HepG2 (cell line): ENCODE data around the gene POLR1H. TPM values are rescaled to one million over a fixed set of nuclear protein-coding genes. Genes with fewer than 3 reads are reported as not detected.
A peak's percentile ranks its signal among the peaks of the same experiment; 100 is the strongest.

Source experiments
- ATF3 ChIP-seq: sonication (generic); formaldehyde crosslinking; IDR thresholded peaks from 2 replicates; pipeline ENCODE4 v1.4.0; 2020; ENCODE audit warnings: missing genetic modification reagents
- EED ChIP-seq: sonication (generic); formaldehyde crosslinking; IDR thresholded peaks from 2 replicates; pipeline ENCODE4 v1.5.0; 2020; ENCODE audit warnings: mild to moderate bottlenecking, missing genetic modification reagents
- ELF3 ChIP-seq: IDR thresholded peaks from 2 replicates; pipeline ENCODE4 v1.6.1; 2016; ENCODE audit warnings: missing genetic modification reagents, missing compliant biosample characterization
- ELF4 ChIP-seq: sonication (generic); formaldehyde crosslinking; IDR thresholded peaks from 2 replicates; pipeline ENCODE4 v1.5.0; 2020; ENCODE audit warnings: missing genetic modification reagents, mild to moderate bottlenecking, moderate library complexity, borderline replicate concordance
- ETV6 ChIP-seq: sonication (generic); formaldehyde crosslinking; conservative IDR thresholded peaks from 2 replicates; pipeline ENCODE4 v1.4.0; 2020; ENCODE audit warnings: missing genetic modification reagents
- HBP1 ChIP-seq: IDR thresholded peaks from 2 replicates; pipeline ENCODE4 v1.6.1; 2016; ENCODE audit warnings: low read depth, control low read depth
- MAF1 ChIP-seq: sonication (generic); formaldehyde crosslinking; IDR thresholded peaks from 2 replicates; pipeline ENCODE4 v1.5.0; 2020; ENCODE audit warnings: missing genetic modification reagents, borderline replicate concordance
- MED1 ChIP-seq: sonication (generic); formaldehyde crosslinking; IDR thresholded peaks from 2 replicates; pipeline ENCODE4 v1.4.0; 2020; ENCODE audit warnings: missing genetic modification reagents
- MTERF4 ChIP-seq: sonication (generic); formaldehyde crosslinking; IDR thresholded peaks from 2 replicates; pipeline ENCODE4 v1.8.0; 2023; ENCODE audit warnings: mild to moderate bottlenecking, missing genetic modification reagents
- PAX8 ChIP-seq: sonication (generic); formaldehyde crosslinking; IDR thresholded peaks from 2 replicates; pipeline ENCODE4 v1.8.0; 2022; ENCODE audit warnings: mild to moderate bottlenecking, missing genetic modification reagents, borderline replicate concordance
- RAD51 ChIP-seq: fragments of 450-650 bp; IDR thresholded peaks from 2 replicates; pipeline ENCODE4 v1.6.1; 2016; ENCODE audit warnings: borderline replicate concordance
- SMARCE1 ChIP-seq: fragments of 450-650 bp; IDR thresholded peaks from 2 replicates; pipeline ENCODE4 v1.6.1; 2017; ENCODE audit warnings: borderline replicate concordance
- SMC3 ChIP-seq: IDR thresholded peaks from 2 replicates; pipeline ENCODE4 v1.6.1; 2011; ENCODE audit warnings: low read length, improper control_type of control experiment
- SRSF1 ChIP-seq: fragments of 200-400 bp; formaldehyde crosslinking; optimal IDR thresholded peaks from 2 replicates; pipeline ENCODE3; 2017; ENCODE audit warnings: mild to moderate bottlenecking, low read depth, low read length, moderate library complexity
- TBL1XR1 ChIP-seq: fragments of 150-350 bp; IDR thresholded peaks from 2 replicates; pipeline ENCODE4 v1.6.1; 2014; ENCODE audit warnings: borderline replicate concordance, low read length; ENCODE audit not compliant: partially characterized antibody
- ZNF121 ChIP-seq: sonication (generic); formaldehyde crosslinking; IDR thresholded peaks from 2 replicates; pipeline ENCODE4 v1.5.0; 2020; ENCODE audit warnings: mild to moderate bottlenecking, missing genetic modification reagents
- ZNF274 ChIP-seq: sonication (generic); formaldehyde crosslinking; IDR thresholded peaks from 2 replicates; pipeline ENCODE4 v1.5.1; 2020; ENCODE audit warnings: mild to moderate bottlenecking, missing genetic modification reagents
- ZNF549 ChIP-seq: sonication (generic); formaldehyde crosslinking; IDR thresholded peaks from 2 replicates; pipeline ENCODE4 v1.5.0; 2020; ENCODE audit warnings: missing genetic modification reagents
- ZNF567 ChIP-seq: sonication (generic); formaldehyde crosslinking; IDR thresholded peaks from 2 replicates; pipeline ENCODE4 v1.8.1; 2023; ENCODE audit warnings: mild to moderate bottlenecking, missing genetic modification reagents, borderline replicate concordance
- ZNF580 ChIP-seq: IDR thresholded peaks from 2 replicates; pipeline ENCODE4 v1.6.1; 2016; ENCODE audit warnings: low read depth, borderline replicate concordance
- ZNF609 ChIP-seq: sonication (generic); formaldehyde crosslinking; IDR thresholded peaks from 2 replicates; pipeline ENCODE4 v1.4.0; 2020; ENCODE audit warnings: mild to moderate bottlenecking, missing genetic modification reagents, borderline replicate concordance
- ZSCAN12 ChIP-seq: sonication (generic); formaldehyde crosslinking; IDR thresholded peaks from 2 replicates; pipeline ENCODE4 v1.9.0; 2021; ENCODE audit warnings: mild to moderate bottlenecking, missing genetic modification reagents
- polyA plus RNA-seq, 8 experiments: library from polyadenylated mRNA; depleted of rRNA in 3 of 8; stranded (reverse) in 7 of 8; unstranded in 1 of 8; fragments of >200 nt; fragmentation: Illumina TruSeq in 4 of 8; extraction: Trizol in 4 of 8; gene quantifications; 2 replicates each; pipeline versions ENCODE4 v1.2.1 to v1.2.3, GENCODE V29; 2011 to 2016; ENCODE audit warnings: low read depth in 4 of 8, missing spikeins in 1 of 8, mixed read lengths in 1 of 8; ENCODE audit not compliant: insufficient read depth in 1 of 8
- total RNA-seq, 5 experiments: library from RNA; depleted of rRNA; stranded (reverse); fragments of >200 nt; fragmentation: Illumina TruSeq; extraction: Trizol; gene quantifications; 2 replicates each; pipeline ENCODE4 v1.2.3, GENCODE V29; 2016; ENCODE audit warnings: low read depth in 1 of 5

The POLR1H gene
- total and polyA plus RNA-seq, 2 of the 13 experiments (the other 11 are each of a cell fraction or from before 2014, with no cell fraction given): 61.4 to 79.8 TPM

GRCh38 chr6:30075790-30076732 lies 15.0 kb downstream of the POLR1H start (continued):
- TF ChIP-seq ZNF121 (no peak; the same call in 1 of the 2 replicates), TBL1XR1 (no peak), ELF4 (CRISPR knock-in tag) (no peak), SRSF1 (peak; percentile 38), PAX8 (CRISPR knock-in tag) (no peak), ETV6 (CRISPR knock-in tag) (0 out of 2 replicates have a peak, but pooled peaks have one; percentile 14), ZNF567 (peak; percentile 78; the same call in 1 of the 2 replicates), ATF3 (CRISPR knock-in tag) (no peak), ZNF609 (CRISPR knock-in tag) (no peak), ELF3 (CRISPR knock-in tag) (peak; percentile 58; the same call in 1 of the 2 replicates), ZSCAN12 (CRISPR knock-in tag) (no peak), EED (CRISPR knock-in tag) (0 out of 2 replicates have a peak, but pooled peaks have one; percentile 6), RAD51 (no peak), MAF1 (CRISPR knock-in tag) (no peak), SMC3 (no peak), HBP1 (CRISPR knock-in tag) (peak; percentile 73; the same call in 1 of the 2 replicates), SMARCE1 (no peak), MTERF4 (no peak), ZNF549 (no peak), MED1 (CRISPR knock-in tag) (0 out of 2 replicates have a peak, but pooled peaks have one; percentile 40), ZNF580 (CRISPR knock-in tag) (peak; percentile 49; the same call in 1 of the 2 replicates), ZNF274 (CRISPR knock-in tag) (no peak)
